LoVo (cell line): ENCODE measurements around the gene LRRC74B.
"Not testable (repeated sequence)": the region's sequence is repeated elsewhere in the genome, so short reads cannot be mapped to it uniquely, and the experiment has no call there.

Experiments
- DNase-seq: peaks from one replicate; pipeline ENCODE4 v3.0.0-alpha.2; 2016; ENCODE audit warnings: low spot score

LRRC74B gene

GRCh38 chr22:21032037-21032867, 13.5 kb upstream of the LRRC74B start, which contains the start of gene SLC7A4:
SLC7A4 (minus strand) TSS chr22:21032561; CDS start chr22:21031812, 749 bp downstream.
- no peak for DNase-seq

GRCh38 chr22:21032868-21033688, 12.7 kb upstream of the LRRC74B start:
- no peak for DNase-seq

GRCh38 chr22:21033895-21034294, 11.9 kb upstream of the LRRC74B start:
- no peak for DNase-seq

GRCh38 chr22:21034989-21035388, 10.8 kb upstream of the LRRC74B start:
- no peak for DNase-seq

- DNase-seq = no peak
These were observed 7.3 kb upstream of the LRRC74B start for GRCh38 chr22:21038405-21038804.

GRCh38 chr22:21039158-21039557, 6.6 kb upstream of the LRRC74B start:
- not testable (repeated sequence) for DNase-seq

GRCh38 chr22:21041937-21042336, 3.8 kb upstream of the LRRC74B start:
- no peak for DNase-seq

- DNase-seq = no peak
These were observed 2.5 kb upstream of the LRRC74B start for GRCh38 chr22:21042978-21043859.

- no peak for DNase-seq
These were observed 1.7 kb upstream of the LRRC74B start for GRCh38 chr22:21043860-21044535.

GRCh38 chr22:21044931-21045584, 688 bp upstream of the LRRC74B start:
- DNase-seq = no peak

- no peak for DNase-seq
These were observed 1.4 kb downstream of the LRRC74B start for GRCh38 chr22:21047035-21047661.

GRCh38 chr22:21047730-21048129, 2.0 kb downstream of the LRRC74B start:
- no peak for DNase-seq

- DNase-seq = not testable (repeated sequence)
These were observed 2.7 kb downstream of the LRRC74B start for GRCh38 chr22:21048448-21048847.

GRCh38 chr22:21048965-21049364, 3.2 kb downstream of the LRRC74B start:
- not testable (repeated sequence) for DNase-seq

GRCh38 chr22:21051145-21051830, 5.5 kb downstream of the LRRC74B start:
- DNase-seq = no peak

- no peak for DNase-seq
These were observed 6.2 kb downstream of the LRRC74B start for GRCh38 chr22:21051831-21052400.

- no peak for DNase-seq
These were observed 7.1 kb downstream of the LRRC74B start for GRCh38 chr22:21052715-21053459.

- no peak for DNase-seq
These were observed 8.4 kb downstream of the LRRC74B start for GRCh38 chr22:21054046-21054713.
